ENCODE results near the gene NT5DC1. TPM values are rescaled to one million over a fixed set of nuclear protein-coding genes. Genes with fewer than 3 reads are reported as not detected.

NT5DC1 gene
- total and polyA plus RNA-seq, 2 donors (not counting 1 experiment from before 2014, with no cell fraction given), result 26.4 to 54.8 TPM

DNA sequence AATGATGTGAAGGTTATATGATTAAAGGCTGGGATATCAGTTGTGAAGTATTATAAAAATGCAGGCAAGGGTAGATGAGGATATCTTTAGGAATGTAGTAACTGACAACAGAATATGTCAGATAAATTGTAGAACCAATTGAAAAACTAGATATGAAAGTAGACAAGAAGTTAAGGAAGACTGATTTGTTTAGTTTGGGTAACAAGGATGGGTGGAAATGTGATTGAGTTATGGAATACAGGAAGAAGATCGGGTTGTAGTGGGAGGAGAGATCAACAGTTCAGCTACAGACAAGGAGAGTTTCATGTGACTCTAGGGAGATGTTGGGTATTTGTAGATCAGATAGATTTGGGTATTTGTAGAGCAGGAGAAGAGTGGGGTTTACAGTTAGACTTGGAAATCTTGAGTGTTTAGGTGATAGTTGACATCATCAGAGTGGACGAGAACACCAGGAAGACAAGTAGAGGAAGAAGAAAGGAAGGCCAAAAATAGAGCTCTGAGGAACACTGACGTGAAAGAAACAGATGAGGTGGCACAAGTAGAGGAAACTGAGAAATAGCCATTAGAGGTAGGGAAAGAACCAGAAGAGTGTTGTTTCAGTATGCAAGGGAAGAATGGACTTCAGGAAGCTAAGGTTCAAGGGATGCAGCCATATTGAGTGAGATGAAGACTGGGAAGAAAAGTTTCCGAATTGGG, 191.2 kb downstream of the NT5DC1 start:
- no peak overlapping the region for H3K27ac ChIP-seq (ENCODE audit: low read length in 2 of 2)
- Mint-ChIP-seq H3K4me3 (no peak overlapping the region), H3K27me3 (no peaks in the 10 kb centered on the region), H3K4me1 (no peaks in the 10 kb centered on the region), H3K9me3 (ENCODE audit: insufficient read depth) (no peaks in the 10 kb centered on the region), H3K27ac (no peak overlapping the region)
- TF ChIP-seq, protein P1, sequence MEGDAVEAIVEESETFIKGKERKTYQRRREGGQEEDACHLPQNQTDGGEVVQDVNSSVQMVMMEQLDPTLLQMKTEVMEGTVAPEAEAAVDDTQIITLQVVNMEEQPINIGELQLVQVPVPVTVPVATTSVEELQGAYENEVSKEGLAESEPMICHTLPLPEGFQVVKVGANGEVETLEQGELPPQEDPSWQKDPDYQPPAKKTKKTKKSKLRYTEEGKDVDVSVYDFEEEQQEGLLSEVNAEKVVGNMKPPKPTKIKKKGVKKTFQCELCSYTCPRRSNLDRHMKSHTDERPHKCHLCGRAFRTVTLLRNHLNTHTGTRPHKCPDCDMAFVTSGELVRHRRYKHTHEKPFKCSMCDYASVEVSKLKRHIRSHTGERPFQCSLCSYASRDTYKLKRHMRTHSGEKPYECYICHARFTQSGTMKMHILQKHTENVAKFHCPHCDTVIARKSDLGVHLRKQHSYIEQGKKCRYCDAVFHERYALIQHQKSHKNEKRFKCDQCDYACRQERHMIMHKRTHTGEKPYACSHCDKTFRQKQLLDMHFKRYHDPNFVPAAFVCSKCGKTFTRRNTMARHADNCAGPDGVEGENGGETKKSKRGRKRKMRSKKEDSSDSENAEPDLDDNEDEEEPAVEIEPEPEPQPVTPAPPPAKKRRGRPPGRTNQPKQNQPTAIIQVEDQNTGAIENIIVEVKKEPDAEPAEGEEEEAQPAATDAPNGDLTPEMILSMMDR (IDR thresholded peaks at IDR 0.05), result no peak
- TF ChIP-seq EZH2 (IDR thresholded peaks at IDR 0.05; ENCODE audit: borderline replicate concordance, insufficient read depth, low read depth, low read length, poor library complexity, severe bottlenecking), result no peak
- no peak overlapping the region for H3K4me3 ChIP-seq (ENCODE audit: control extremely low read depth in 1 of 5, extremely low read depth in 1 of 5, insufficient read depth in 1 of 5, low read depth in 2 of 5, low read length in 4 of 5)
- H4K20me1 ChIP-seq (ENCODE audit: control insufficient read depth, insufficient read depth, low read length, poor library complexity, severe bottlenecking), result no peaks in the 10 kb centered on the region
- POLR2A ChIA-PET, result no interaction called here
- CTCF ChIA-PET, result interaction anchor here (0.8 to 7.9 kb wide), 7 partner anchors 11 to 269 kb away, joined by 3 to 151 read pairs (median 6); no protein-coding TSS in a partner anchor
- intact Hi-C loops (cut with micrococcal nuclease), result no loop called here
- no peaks in the 10 kb centered on the region for H3K27me3 ChIP-seq (replicated peaks in 1 of 4; ENCODE audit: control extremely low read depth in 1 of 4, control insufficient read depth in 3 of 4, insufficient read depth in 4 of 4, low read length in 3 of 4)
- DNase-seq, result no peak
- 54% methylated on average over 4 of the region's 4 CpGs for WGBS (ENCODE audit: insufficient coverage)
- no peak overlapping the region for H3K4me2 ChIP-seq (replicated peaks; ENCODE audit: low read depth, low read length, poor library complexity, severe bottlenecking)
- no peaks in the 10 kb centered on the region for H3K36me3 ChIP-seq (replicated peaks in 1 of 2; ENCODE audit: control extremely low read depth in 1 of 2, control insufficient read depth in 1 of 2, extremely low read depth in 1 of 2, insufficient read depth in 2 of 2, low read length in 1 of 2)
- no peaks in the 10 kb centered on the region for H3K4me1 ChIP-seq (ENCODE audit: control insufficient read depth in 2 of 2, insufficient read depth in 2 of 2, low read length in 2 of 2)
- no peak overlapping the region for H2AFZ ChIP-seq (ENCODE audit: insufficient read depth, low read depth, low read length, poor library complexity, severe bottlenecking)
- no peak for ATAC-seq (ENCODE audit: low read depth)
- no peak overlapping the region for H3K9ac ChIP-seq (ENCODE audit: low read length)
- H3K79me2 ChIP-seq (ENCODE audit: control insufficient read depth, insufficient read depth, low read length), result peaks cover 11% of the 10 kb centered on the region
- no peaks in the 10 kb centered on the region for H3K9me3 ChIP-seq (ENCODE audit: control extremely low read depth in 1 of 3, control insufficient read depth in 2 of 3, insufficient read depth in 1 of 3, low read length in 2 of 3)

- no peaks in the 10 kb centered on the region for H3K4me1 ChIP-seq (ENCODE audit: control insufficient read depth in 2 of 2, insufficient read depth in 2 of 2, low read length in 2 of 2)
- no peak for ATAC-seq (ENCODE audit: low read depth)
- H3K9me3 Mint-ChIP-seq (ENCODE audit: insufficient read depth), result no peaks in the 10 kb centered on the region
- H3K4me3 Mint-ChIP-seq, result no peak overlapping the region
- no CpG with 5 or more reads among the region's 1 CpG for WGBS (ENCODE audit: insufficient coverage)
- intact Hi-C loops (cut with micrococcal nuclease), result no loop called here
- H3K4me3 ChIP-seq (ENCODE audit: control extremely low read depth in 1 of 5, extremely low read depth in 1 of 5, insufficient read depth in 1 of 5, low read depth in 2 of 5, low read length in 4 of 5), result no peak overlapping the region
- no peak overlapping the region for H3K27ac Mint-ChIP-seq
- no peak overlapping the region for H2AFZ ChIP-seq (ENCODE audit: insufficient read depth, low read depth, low read length, poor library complexity, severe bottlenecking)
- no peak for TF ChIP-seq EZH2 (IDR thresholded peaks at IDR 0.05; ENCODE audit: borderline replicate concordance, insufficient read depth, low read depth, low read length, poor library complexity, severe bottlenecking)
- TF ChIP-seq, protein P1 (IDR thresholded peaks at IDR 0.05), result no peak
- H3K4me2 ChIP-seq (replicated peaks; ENCODE audit: low read depth, low read length, poor library complexity, severe bottlenecking), result no peak overlapping the region
- H3K9me3 ChIP-seq (ENCODE audit: control extremely low read depth in 1 of 3, control insufficient read depth in 2 of 3, insufficient read depth in 1 of 3, low read length in 2 of 3), result no peaks in the 10 kb centered on the region
- no peaks in the 10 kb centered on the region for H3K4me1 Mint-ChIP-seq
- no peak overlapping the region for H3K9ac ChIP-seq (ENCODE audit: low read length)
- DNase-seq, result no peak
- H3K27me3 ChIP-seq (replicated peaks in 1 of 4; ENCODE audit: control extremely low read depth in 1 of 4, control insufficient read depth in 3 of 4, insufficient read depth in 4 of 4, low read length in 3 of 4), result no peaks in the 10 kb centered on the region
- no peaks in the 10 kb centered on the region for H3K27me3 Mint-ChIP-seq
- no peak overlapping the region for H3K27ac ChIP-seq (ENCODE audit: low read length in 2 of 2)
- no peaks in the 10 kb centered on the region for H3K36me3 ChIP-seq (replicated peaks in 1 of 2; ENCODE audit: control extremely low read depth in 1 of 2, control insufficient read depth in 1 of 2, extremely low read depth in 1 of 2, insufficient read depth in 2 of 2, low read length in 1 of 2)
- CTCF ChIA-PET, result interaction anchor here (0.8 to 7.9 kb wide), 6 partner anchors 24 to 268 kb away, joined by 3 to 151 read pairs (median 12); no protein-coding TSS in a partner anchor
- POLR2A ChIA-PET, result no interaction called here
- H3K79me2 ChIP-seq (ENCODE audit: control insufficient read depth, insufficient read depth, low read length), result peaks cover 9% of the 10 kb centered on the region
- no peaks in the 10 kb centered on the region for H4K20me1 ChIP-seq (ENCODE audit: control insufficient read depth, insufficient read depth, low read length, poor library complexity, severe bottlenecking)
Observed at GRCh38 chr6:116292553-116292952, 191.9 kb downstream of the NT5DC1 start.
